HepG2 (cell line): ENCODE measurements around the gene MSMP. TPM values are rescaled to one million over a fixed set of nuclear protein-coding genes. Genes with fewer than 3 reads are reported as not detected.

Experiments
- E2F1 ChIP-seq: sonication (generic); formaldehyde crosslinking; IDR thresholded peaks from 2 replicates; pipeline ENCODE4 v1.5.0; 2020; ENCODE audit warnings: missing genetic modification reagents
- ESRRA ChIP-seq: sonication (generic); formaldehyde crosslinking; IDR thresholded peaks from 2 replicates; pipeline ENCODE4 v1.5.1; 2020; ENCODE audit warnings: mild to moderate bottlenecking, low read depth, missing genetic modification reagents
- JARID2 ChIP-seq: sonication (generic); formaldehyde crosslinking; IDR thresholded peaks from 2 replicates; pipeline ENCODE4 v1.8.1; 2023; ENCODE audit warnings: missing genetic modification reagents, inconsistent platforms; ENCODE audit not compliant: insufficient replicate concordance
- POLR2AphosphoS2 ChIP-seq: IDR thresholded peaks from 2 replicates; pipeline ENCODE4 v1.6.1; 2011; ENCODE audit warnings: low read depth, low read length, improper control_type of control experiment
- RFXAP ChIP-seq: sonication (generic); formaldehyde crosslinking; IDR thresholded peaks from 2 replicates; pipeline ENCODE4 v1.4.0; 2020; ENCODE audit warnings: missing genetic modification reagents, borderline replicate concordance
- SMARCE1 ChIP-seq: fragments of 450-650 bp; IDR thresholded peaks from 2 replicates; pipeline ENCODE4 v1.6.1; 2017; ENCODE audit warnings: borderline replicate concordance
- SRSF4 ChIP-seq: fragments of 200-400 bp; formaldehyde crosslinking; IDR thresholded peaks from one replicate; pipeline ENCODE4 v1.6.1; 2018; ENCODE audit warnings: mild to moderate bottlenecking, low read depth, low read length, moderate library complexity; ENCODE audit not compliant: poor library complexity, severe bottlenecking
- SSRP1 ChIP-seq: IDR thresholded peaks from 2 replicates; pipeline ENCODE4 v1.6.1; 2016; ENCODE audit warnings: control low read depth
- ZBTB7B ChIP-seq: sonication (generic); formaldehyde crosslinking; IDR thresholded peaks from 2 replicates; pipeline ENCODE4 v1.4.0; 2020; ENCODE audit warnings: missing genetic modification reagents
- ZFY ChIP-seq: sonication (generic); formaldehyde crosslinking; IDR thresholded peaks from 2 replicates; pipeline ENCODE4 v1.4.0; 2020; ENCODE audit warnings: missing genetic modification reagents
- ZNF101 ChIP-seq: sonication (generic); formaldehyde crosslinking; IDR thresholded peaks from 2 replicates; pipeline ENCODE4 v1.4.0; 2020; ENCODE audit warnings: mild to moderate bottlenecking, low read depth, missing genetic modification reagents, borderline replicate concordance
- ZNF124 ChIP-seq: sonication (generic); formaldehyde crosslinking; IDR thresholded peaks from 2 replicates; pipeline ENCODE4 v1.4.0; 2020; ENCODE audit warnings: missing genetic modification reagents
- ZNF569 ChIP-seq: sonication (generic); formaldehyde crosslinking; IDR thresholded peaks from 2 replicates; pipeline ENCODE4 v1.5.0; 2020; ENCODE audit warnings: mild to moderate bottlenecking, missing genetic modification reagents, moderate library complexity, borderline replicate concordance
- ZNF709 ChIP-seq: sonication (generic); formaldehyde crosslinking; IDR thresholded peaks from 2 replicates; pipeline ENCODE4 v1.5.0; 2020; ENCODE audit warnings: mild to moderate bottlenecking, missing genetic modification reagents
- ZSCAN22 ChIP-seq: sonication (generic); formaldehyde crosslinking; IDR thresholded peaks from 2 replicates; pipeline ENCODE4 v1.4.0; 2020; ENCODE audit warnings: mild to moderate bottlenecking, missing genetic modification reagents
- polyA plus RNA-seq, 8 experiments: library from polyadenylated mRNA; depleted of rRNA in 3 of 8; stranded (reverse) in 7 of 8; unstranded in 1 of 8; fragments of >200 nt; fragmentation: Illumina TruSeq in 4 of 8; extraction: Trizol in 4 of 8; gene quantifications; 2 replicates each; pipeline versions ENCODE4 v1.2.1 to v1.2.3, GENCODE V29; 2011 to 2016; ENCODE audit warnings: low read depth in 4 of 8, missing spikeins in 1 of 8, mixed read lengths in 1 of 8; ENCODE audit not compliant: insufficient read depth in 1 of 8
- total RNA-seq, 5 experiments: library from RNA; depleted of rRNA; stranded (reverse); fragments of >200 nt; fragmentation: Illumina TruSeq; extraction: Trizol; gene quantifications; 2 replicates each; pipeline ENCODE4 v1.2.3, GENCODE V29; 2016; ENCODE audit warnings: low read depth in 1 of 5
- TF ChIP-seq, protein P1 (sequence below): sonication (generic); formaldehyde crosslinking; IDR thresholded peaks from 2 replicates; pipeline ENCODE4 v1.4.0; 2020; ENCODE audit warnings: missing genetic modification reagents
- TF ChIP-seq, protein P2 (sequence below): sonication (generic); formaldehyde crosslinking; IDR thresholded peaks from 2 replicates; pipeline ENCODE4 v1.4.0; 2020; ENCODE audit warnings: mild to moderate bottlenecking, missing genetic modification reagents
- TF ChIP-seq, protein P3 (sequence below): IDR thresholded peaks from 2 replicates; pipeline ENCODE4 v1.4.0; 2020; ENCODE audit warnings: mild to moderate bottlenecking, missing genetic modification reagents

The MSMP gene
- total and polyA plus RNA-seq, 2 of the 13 experiments (the other 11 are each of a cell fraction or from before 2014, with no cell fraction given) = 0.24 to 0.46 TPM

GRCh38 chr9:35732185-35732799, 21.8 kb downstream of the MSMP start, which contains the start of the genes CREB3 and TLN1 (continued):
- TF ChIP-seq JARID2 = no peak
- TF ChIP-seq, protein P1, sequence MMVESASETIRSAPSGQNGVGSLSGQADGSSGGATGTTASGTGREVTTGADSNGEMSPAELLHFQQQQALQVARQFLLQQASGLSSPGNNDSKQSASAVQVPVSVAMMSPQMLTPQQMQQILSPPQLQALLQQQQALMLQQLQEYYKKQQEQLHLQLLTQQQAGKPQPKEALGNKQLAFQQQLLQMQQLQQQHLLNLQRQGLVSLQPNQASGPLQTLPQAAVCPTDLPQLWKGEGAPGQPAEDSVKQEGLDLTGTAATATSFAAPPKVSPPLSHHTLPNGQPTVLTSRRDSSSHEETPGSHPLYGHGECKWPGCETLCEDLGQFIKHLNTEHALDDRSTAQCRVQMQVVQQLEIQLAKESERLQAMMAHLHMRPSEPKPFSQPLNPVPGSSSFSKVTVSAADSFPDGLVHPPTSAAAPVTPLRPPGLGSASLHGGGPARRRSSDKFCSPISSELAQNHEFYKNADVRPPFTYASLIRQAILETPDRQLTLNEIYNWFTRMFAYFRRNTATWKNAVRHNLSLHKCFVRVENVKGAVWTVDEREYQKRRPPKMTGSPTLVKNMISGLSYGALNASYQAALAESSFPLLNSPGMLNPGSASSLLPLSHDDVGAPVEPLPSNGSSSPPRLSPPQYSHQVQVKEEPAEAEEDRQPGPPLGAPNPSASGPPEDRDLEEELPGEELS (CRISPR knock-in tag) = no peak; the same call in 1 of the 2 replicates
- TF ChIP-seq SSRP1 = peak; percentile 14; the same call in 1 of the 2 replicates
- TF ChIP-seq SMARCE1 = no peak
- TF ChIP-seq POLR2AphosphoS2 = no peak
- TF ChIP-seq, protein P2, sequence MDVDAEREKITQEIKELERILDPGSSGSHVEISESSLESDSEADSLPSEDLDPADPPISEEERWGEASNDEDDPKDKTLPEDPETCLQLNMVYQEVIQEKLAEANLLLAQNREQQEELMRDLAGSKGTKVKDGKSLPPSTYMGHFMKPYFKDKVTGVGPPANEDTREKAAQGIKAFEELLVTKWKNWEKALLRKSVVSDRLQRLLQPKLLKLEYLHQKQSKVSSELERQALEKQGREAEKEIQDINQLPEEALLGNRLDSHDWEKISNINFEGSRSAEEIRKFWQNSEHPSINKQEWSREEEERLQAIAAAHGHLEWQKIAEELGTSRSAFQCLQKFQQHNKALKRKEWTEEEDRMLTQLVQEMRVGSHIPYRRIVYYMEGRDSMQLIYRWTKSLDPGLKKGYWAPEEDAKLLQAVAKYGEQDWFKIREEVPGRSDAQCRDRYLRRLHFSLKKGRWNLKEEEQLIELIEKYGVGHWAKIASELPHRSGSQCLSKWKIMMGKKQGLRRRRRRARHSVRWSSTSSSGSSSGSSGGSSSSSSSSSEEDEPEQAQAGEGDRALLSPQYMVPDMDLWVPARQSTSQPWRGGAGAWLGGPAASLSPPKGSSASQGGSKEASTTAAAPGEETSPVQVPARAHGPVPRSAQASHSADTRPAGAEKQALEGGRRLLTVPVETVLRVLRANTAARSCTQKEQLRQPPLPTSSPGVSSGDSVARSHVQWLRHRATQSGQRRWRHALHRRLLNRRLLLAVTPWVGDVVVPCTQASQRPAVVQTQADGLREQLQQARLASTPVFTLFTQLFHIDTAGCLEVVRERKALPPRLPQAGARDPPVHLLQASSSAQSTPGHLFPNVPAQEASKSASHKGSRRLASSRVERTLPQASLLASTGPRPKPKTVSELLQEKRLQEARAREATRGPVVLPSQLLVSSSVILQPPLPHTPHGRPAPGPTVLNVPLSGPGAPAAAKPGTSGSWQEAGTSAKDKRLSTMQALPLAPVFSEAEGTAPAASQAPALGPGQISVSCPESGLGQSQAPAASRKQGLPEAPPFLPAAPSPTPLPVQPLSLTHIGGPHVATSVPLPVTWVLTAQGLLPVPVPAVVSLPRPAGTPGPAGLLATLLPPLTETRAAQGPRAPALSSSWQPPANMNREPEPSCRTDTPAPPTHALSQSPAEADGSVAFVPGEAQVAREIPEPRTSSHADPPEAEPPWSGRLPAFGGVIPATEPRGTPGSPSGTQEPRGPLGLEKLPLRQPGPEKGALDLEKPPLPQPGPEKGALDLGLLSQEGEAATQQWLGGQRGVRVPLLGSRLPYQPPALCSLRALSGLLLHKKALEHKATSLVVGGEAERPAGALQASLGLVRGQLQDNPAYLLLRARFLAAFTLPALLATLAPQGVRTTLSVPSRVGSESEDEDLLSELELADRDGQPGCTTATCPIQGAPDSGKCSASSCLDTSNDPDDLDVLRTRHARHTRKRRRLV (CRISPR knock-in tag) = peak; percentile 92
- no peak for TF ChIP-seq ZNF101 (CRISPR knock-in tag)
- TF ChIP-seq, protein P3, sequence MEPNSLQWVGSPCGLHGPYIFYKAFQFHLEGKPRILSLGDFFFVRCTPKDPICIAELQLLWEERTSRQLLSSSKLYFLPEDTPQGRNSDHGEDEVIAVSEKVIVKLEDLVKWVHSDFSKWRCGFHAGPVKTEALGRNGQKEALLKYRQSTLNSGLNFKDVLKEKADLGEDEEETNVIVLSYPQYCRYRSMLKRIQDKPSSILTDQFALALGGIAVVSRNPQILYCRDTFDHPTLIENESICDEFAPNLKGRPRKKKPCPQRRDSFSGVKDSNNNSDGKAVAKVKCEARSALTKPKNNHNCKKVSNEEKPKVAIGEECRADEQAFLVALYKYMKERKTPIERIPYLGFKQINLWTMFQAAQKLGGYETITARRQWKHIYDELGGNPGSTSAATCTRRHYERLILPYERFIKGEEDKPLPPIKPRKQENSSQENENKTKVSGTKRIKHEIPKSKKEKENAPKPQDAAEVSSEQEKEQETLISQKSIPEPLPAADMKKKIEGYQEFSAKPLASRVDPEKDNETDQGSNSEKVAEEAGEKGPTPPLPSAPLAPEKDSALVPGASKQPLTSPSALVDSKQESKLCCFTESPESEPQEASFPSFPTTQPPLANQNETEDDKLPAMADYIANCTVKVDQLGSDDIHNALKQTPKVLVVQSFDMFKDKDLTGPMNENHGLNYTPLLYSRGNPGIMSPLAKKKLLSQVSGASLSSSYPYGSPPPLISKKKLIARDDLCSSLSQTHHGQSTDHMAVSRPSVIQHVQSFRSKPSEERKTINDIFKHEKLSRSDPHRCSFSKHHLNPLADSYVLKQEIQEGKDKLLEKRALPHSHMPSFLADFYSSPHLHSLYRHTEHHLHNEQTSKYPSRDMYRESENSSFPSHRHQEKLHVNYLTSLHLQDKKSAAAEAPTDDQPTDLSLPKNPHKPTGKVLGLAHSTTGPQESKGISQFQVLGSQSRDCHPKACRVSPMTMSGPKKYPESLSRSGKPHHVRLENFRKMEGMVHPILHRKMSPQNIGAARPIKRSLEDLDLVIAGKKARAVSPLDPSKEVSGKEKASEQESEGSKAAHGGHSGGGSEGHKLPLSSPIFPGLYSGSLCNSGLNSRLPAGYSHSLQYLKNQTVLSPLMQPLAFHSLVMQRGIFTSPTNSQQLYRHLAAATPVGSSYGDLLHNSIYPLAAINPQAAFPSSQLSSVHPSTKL (CRISPR knock-in tag) = no peak
- peak; percentile 56; the same call in 1 of the 2 replicates for TF ChIP-seq ZNF124 (CRISPR knock-in tag)
- TF ChIP-seq ZBTB7B (CRISPR knock-in tag) = peak; percentile 70
- TF ChIP-seq ESRRA (CRISPR knock-in tag) = no peak; the same call in 1 of the 2 replicates
- TF ChIP-seq RFXAP (CRISPR knock-in tag) = peak; percentile 62; the same call in 1 of the 2 replicates
- no peak for TF ChIP-seq SRSF4
- peak; percentile 91 for TF ChIP-seq E2F1 (CRISPR knock-in tag)
- TF ChIP-seq ZFY = peak; percentile 78
- TF ChIP-seq ZNF709 = 0 out of 2 replicates have a peak, but pooled peaks have one; percentile 35
- TF ChIP-seq ZSCAN22 = no peak
- TF ChIP-seq ZNF569 (CRISPR knock-in tag) = no peak
